OCI-LY3 (cell line): ENCODE data around the gene MVD.

ENCODE experiments used
- CTCF ChIP-seq: fragments of 200-600, 300-600 bp; sonication (generic); IDR thresholded peaks from 2 replicates; pipeline ENCODE4 v1.5.1; 2014; ENCODE audit warnings: antibody characterized with exemption, low read length, low read depth
- EZH2phosphoT487 ChIP-seq: fragments of 200-600 bp; shearing (Covaris generic); IDR thresholded peaks from 2 replicates; pipeline ENCODE4 v1.6.1; 2018; ENCODE audit warnings: antibody characterized with exemption, mixed run types, low read depth

- TF ChIP-seq EZH2phosphoT487: no peak
- no peak for TF ChIP-seq CTCF
These were observed 7.1 kb upstream of the MVD start for GRCh38 chr16:88669980-88670379.
